Bronchial epithelial cell (primary cell): Measurements from ENCODE around the gene EPB41L5. TPM values are rescaled to one million over a fixed set of nuclear protein-coding genes. Genes with fewer than 3 reads are reported as not detected.
"Not testable (repeated sequence)": the region's sequence is repeated elsewhere in the genome, so short reads cannot be mapped to it uniquely, and the experiment has no call there.

Experiments
- DNase-seq: peaks from one replicate; pipeline ENCODE4 v3.0.0-alpha.2; 2010; ENCODE audit warnings: low read depth
- FAIRE-seq: peaks from 2 replicates; lab custom pipeline; 2011; peaks lifted over from hg19 to GRCh38; lab: Jason Lieb, UNC
- H3K27me3 ChIP-seq: 2 replicates; pipeline ENCODE4 v1.5.1; 2011; ENCODE audit warnings: low read length; ENCODE audit not compliant: control insufficient read depth, insufficient read depth
- H3K36me3 ChIP-seq: 2 replicates; pipeline ENCODE4 v1.5.1; 2011; ENCODE audit warnings: low read length; ENCODE audit not compliant: control insufficient read depth, insufficient read depth
- H3K4me3 ChIP-seq: 2 replicates; pipeline ENCODE4 v1.5.1; 2011; ENCODE audit warnings: mild to moderate bottlenecking, low read depth, low read length, control low read depth
- total RNA-seq: library from RNA; depleted of rRNA; stranded (reverse); fragments of >200 nt; gene quantifications from 2 replicates; pipeline ENCODE4 v1.2.1, GENCODE V29; 2014
- TF ChIP-seq, protein P1 (sequence below): IDR thresholded peaks from 2 replicates; pipeline ENCODE4 v1.5.1; 2011; ENCODE audit warnings: mild to moderate bottlenecking, moderate library complexity, low read length, control low read depth, inconsistent platforms; ENCODE audit not compliant: insufficient read depth, severe bottlenecking

The EPB41L5 gene
- total RNA-seq, 1 donor from 2014 or later, result 34.5 TPM

DNA sequence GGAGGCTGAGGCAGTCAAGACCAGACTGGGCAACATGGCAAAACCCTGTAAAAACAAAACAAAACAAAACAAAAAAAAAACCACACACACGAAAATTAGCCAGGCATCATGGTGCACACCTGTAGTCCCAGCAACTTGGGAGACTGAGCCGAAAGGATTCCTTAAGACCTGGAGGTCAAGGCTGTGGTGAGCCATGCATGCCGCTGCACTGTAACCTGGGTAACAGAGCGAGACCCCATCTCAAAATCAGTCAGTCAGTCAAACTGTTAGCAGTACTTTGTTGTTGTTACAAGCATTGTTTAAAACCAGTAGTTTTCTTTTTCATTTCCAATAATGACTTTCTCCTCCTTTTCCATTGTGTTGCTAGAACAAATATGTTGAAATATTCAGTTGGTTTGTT is 21.7 kb downstream of the EPB41L5 start:
- TF ChIP-seq, protein P1, sequence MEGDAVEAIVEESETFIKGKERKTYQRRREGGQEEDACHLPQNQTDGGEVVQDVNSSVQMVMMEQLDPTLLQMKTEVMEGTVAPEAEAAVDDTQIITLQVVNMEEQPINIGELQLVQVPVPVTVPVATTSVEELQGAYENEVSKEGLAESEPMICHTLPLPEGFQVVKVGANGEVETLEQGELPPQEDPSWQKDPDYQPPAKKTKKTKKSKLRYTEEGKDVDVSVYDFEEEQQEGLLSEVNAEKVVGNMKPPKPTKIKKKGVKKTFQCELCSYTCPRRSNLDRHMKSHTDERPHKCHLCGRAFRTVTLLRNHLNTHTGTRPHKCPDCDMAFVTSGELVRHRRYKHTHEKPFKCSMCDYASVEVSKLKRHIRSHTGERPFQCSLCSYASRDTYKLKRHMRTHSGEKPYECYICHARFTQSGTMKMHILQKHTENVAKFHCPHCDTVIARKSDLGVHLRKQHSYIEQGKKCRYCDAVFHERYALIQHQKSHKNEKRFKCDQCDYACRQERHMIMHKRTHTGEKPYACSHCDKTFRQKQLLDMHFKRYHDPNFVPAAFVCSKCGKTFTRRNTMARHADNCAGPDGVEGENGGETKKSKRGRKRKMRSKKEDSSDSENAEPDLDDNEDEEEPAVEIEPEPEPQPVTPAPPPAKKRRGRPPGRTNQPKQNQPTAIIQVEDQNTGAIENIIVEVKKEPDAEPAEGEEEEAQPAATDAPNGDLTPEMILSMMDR, result no peak
- H3K27me3 ChIP-seq, result no peaks in the 10 kb centered on the region
- no peak for DNase-seq
- no peaks in the 10 kb centered on the region for H3K36me3 ChIP-seq
- FAIRE-seq, result no peak
- no peak overlapping the region for H3K4me3 ChIP-seq

- TF ChIP-seq, protein P1, result no peak
- FAIRE-seq (no peak), DNase-seq (no peak)
- Histone ChIP-seq H3K4me3 (no peak overlapping the region), H3K36me3 (no peaks in the 10 kb centered on the region), H3K27me3 (no peaks in the 10 kb centered on the region)
These were observed 23.3 kb downstream of the EPB41L5 start for GRCh38 chr2:120036145-120036544.

DNA sequence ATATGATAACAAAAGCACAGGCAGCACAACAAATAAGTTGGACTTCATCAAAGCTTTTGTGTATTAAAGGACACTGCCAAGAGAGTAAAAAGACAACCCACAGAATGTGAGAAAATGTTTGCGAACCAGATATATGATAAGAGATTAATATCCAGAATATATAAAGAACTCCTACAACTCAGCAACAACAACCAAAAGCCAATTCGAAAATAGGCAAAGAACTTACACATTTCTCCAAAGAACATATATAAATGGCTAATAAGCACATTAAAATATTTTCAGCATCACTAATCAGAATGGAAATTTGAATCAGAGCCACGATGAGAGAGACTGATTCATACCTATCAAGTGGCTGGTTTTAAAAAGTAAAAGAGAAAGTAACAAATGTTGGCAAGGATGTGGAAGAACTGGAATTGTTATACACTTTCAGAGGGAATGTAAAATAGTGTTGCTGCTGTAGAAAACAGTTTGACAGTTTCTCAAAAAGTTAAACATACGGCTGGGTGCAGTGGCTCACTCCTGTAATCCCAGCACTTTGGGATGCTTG is 25.2 kb downstream of the EPB41L5 start:
- Histone ChIP-seq H3K27me3 (no peaks in the 10 kb centered on the region), H3K36me3 (no peaks in the 10 kb centered on the region), H3K4me3 (no peak overlapping the region)
- FAIRE-seq (no peak), DNase-seq (peak; percentile 23)
- TF ChIP-seq, protein P1, result no peak

- TF ChIP-seq, protein P1, result no peak
- Histone ChIP-seq H3K36me3 (no peaks in the 10 kb centered on the region), H3K27me3 (no peaks in the 10 kb centered on the region), H3K4me3 (no peak overlapping the region)
- FAIRE-seq (no peak), DNase-seq (no peak)
These were observed 29.5 kb downstream of the EPB41L5 start for GRCh38 chr2:120042359-120042758.

DNA sequence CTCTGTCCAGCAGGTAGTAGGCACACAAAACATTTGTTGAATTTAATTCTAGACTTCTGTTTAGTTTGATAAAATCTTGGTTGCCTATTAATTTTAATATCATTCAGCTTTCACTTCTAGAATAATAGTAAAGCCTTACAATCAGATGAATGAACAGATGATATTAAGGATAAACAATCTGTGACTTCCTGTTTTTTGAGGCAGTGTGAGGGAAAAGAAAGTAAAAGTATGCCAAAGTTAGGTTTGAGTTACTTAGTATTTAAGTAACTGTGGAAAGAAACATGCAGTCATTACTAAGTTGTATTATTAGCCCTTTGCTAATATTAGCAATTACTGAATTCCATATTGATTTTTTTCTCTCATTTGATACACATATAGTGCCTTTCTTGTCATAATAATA is 31.5 kb downstream of the EPB41L5 start:
- TF ChIP-seq, protein P1, result no peak

GRCh38 chr2:120045775-120046174 is 32.9 kb downstream of the EPB41L5 start:
- not testable (repeated sequence) for H3K4me3 ChIP-seq, H3K36me3 ChIP-seq, H3K27me3 ChIP-seq, DNase-seq, FAIRE-seq

More for the DNA sequence above, 31.5 kb downstream of the EPB41L5 start:
- Histone ChIP-seq H3K36me3 (no peaks in the 10 kb centered on the region), H3K4me3 (no peak overlapping the region), H3K27me3 (no peaks in the 10 kb centered on the region)
- DNase-seq (no peak), FAIRE-seq (no peak)

- not testable (repeated sequence) for H3K4me3 ChIP-seq, FAIRE-seq, DNase-seq, H3K36me3 ChIP-seq, H3K27me3 ChIP-seq
These were observed 33.4 kb downstream of the EPB41L5 start for GRCh38 chr2:120046252-120046651.
